NT2/D1 (cell line): ENCODE data around the gene MTERF2.
"Not testable (repeated sequence)": the region's sequence is repeated elsewhere in the genome, so short reads cannot be mapped to it uniquely, and the experiment has no call there.

ENCODE experiments used
- DNase-seq: peaks from one replicate; pipeline ENCODE4 v3.0.0-alpha.2; 2011; ENCODE audit warnings: low read depth, low spot score
- H3K27me3 ChIP-seq: 2 replicates; pipeline ENCODE4 v1.6.0; 2011; ENCODE audit warnings: mild to moderate bottlenecking; ENCODE audit not compliant: insufficient read length, insufficient read depth
- H3K36me3 ChIP-seq: 2 replicates; pipeline ENCODE4 v1.6.1; 2011; ENCODE audit warnings: mild to moderate bottlenecking, low read length, mixed read lengths; ENCODE audit not compliant: insufficient read depth, insufficient read length
- H3K4me1 ChIP-seq: 2 replicates; pipeline ENCODE4 v1.5.1; 2011; ENCODE audit not compliant: insufficient read depth, insufficient read length
- H3K4me3 ChIP-seq: 2 replicates; pipeline ENCODE4 v1.5.1; 2011; ENCODE audit warnings: low read depth; ENCODE audit not compliant: insufficient read length
- H3K9ac ChIP-seq: 2 replicates; pipeline ENCODE4 v1.6.0; 2011; ENCODE audit warnings: low read depth; ENCODE audit not compliant: insufficient read length
- H3K9me3 ChIP-seq: 2 replicates; pipeline ENCODE4 v1.5.1; 2011; ENCODE audit warnings: mild to moderate bottlenecking, low read length; ENCODE audit not compliant: insufficient read depth
- SUZ12 ChIP-seq: IDR thresholded peaks from 2 replicates; pipeline ENCODE4 v1.6.1; 2011; ENCODE audit not compliant: insufficient read length, insufficient read depth; ENCODE audit errors: extremely low read depth
- YY1 ChIP-seq: IDR thresholded peaks from 2 replicates; pipeline ENCODE4 v1.6.1; 2011; ENCODE audit not compliant: insufficient read length, insufficient read depth
- ZNF274 ChIP-seq: IDR thresholded peaks from 2 replicates; pipeline ENCODE4 v1.6.1; 2011; ENCODE audit warnings: mild to moderate bottlenecking, low read depth, low read length

The MTERF2 gene

DNA sequence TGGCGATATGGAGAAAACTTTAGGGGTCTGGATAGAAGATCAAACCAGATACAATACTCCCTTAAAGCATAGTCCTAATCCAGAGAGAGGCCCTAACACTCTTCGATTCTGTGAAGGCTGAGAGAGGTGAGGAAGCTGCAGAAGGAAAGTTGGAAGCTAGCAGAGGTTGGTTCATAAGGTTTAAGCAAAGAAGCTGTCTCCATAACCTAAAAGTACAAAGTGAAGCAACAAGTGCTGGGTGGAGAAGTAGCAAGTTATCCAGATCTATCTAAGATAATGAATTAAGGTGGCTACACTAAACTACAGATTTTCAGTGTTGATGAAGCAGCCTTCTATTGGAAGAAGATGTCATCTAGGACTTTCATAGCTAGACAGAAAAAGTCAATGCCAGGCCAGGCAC lies 24.6 kb upstream of the MTERF2 start:
- Histone ChIP-seq H3K9ac (no peak overlapping the region), H3K27me3 (no peaks in the 10 kb centered on the region), H3K9me3 (no peaks in the 10 kb centered on the region), H3K4me1 (no peaks in the 10 kb centered on the region), H3K36me3 (no peaks in the 10 kb centered on the region), H3K4me3 (no peak overlapping the region)
- no peak for DNase-seq
- no peak for TF ChIP-seq ZNF274
- no peak for TF ChIP-seq SUZ12
- no peak for TF ChIP-seq YY1

- no peaks in the 10 kb centered on the region for H3K27me3 ChIP-seq
- H3K9ac ChIP-seq, result no peak overlapping the region
- TF ChIP-seq YY1, result no peak
- TF ChIP-seq ZNF274, result no peak
- TF ChIP-seq SUZ12, result no peak
- no peak for DNase-seq
- H3K4me3 ChIP-seq, result no peak overlapping the region
- no peaks in the 10 kb centered on the region for H3K4me1 ChIP-seq
- H3K9me3 ChIP-seq, result 0 out of 2 replicates have a peak, but pooled peaks cover 5% of the 10 kb centered on the region
- H3K36me3 ChIP-seq, result peaks cover 4% of the 10 kb centered on the region
These were observed 20.5 kb upstream of the MTERF2 start for GRCh38 chr12:107007411-107007810.

- H3K27me3 ChIP-seq, result not testable (repeated sequence)
These were observed 15.7 kb upstream of the MTERF2 start for GRCh38 chr12:107002665-107003064.

GRCh38 chr12:106999446-106999845 lies 12.5 kb upstream of the MTERF2 start:
- TF ChIP-seq YY1 (no peak), ZNF274 (no peak), SUZ12 (no peak)
- H3K4me3 ChIP-seq, result no peak overlapping the region
- 0 out of 2 replicates have a peak, but pooled peaks cover 5% of the 10 kb centered on the region for H3K9me3 ChIP-seq
- DNase-seq, result no peak
- peaks cover 41% of the 10 kb centered on the region for H3K36me3 ChIP-seq
- no peak overlapping the region for H3K9ac ChIP-seq
- no peaks in the 10 kb centered on the region for H3K27me3 ChIP-seq
- H3K4me1 ChIP-seq, result no peaks in the 10 kb centered on the region

More at GRCh38 chr12:107002665-107003064, 15.7 kb upstream of the MTERF2 start:
- H3K4me1 ChIP-seq, H3K4me3 ChIP-seq, DNase-seq, H3K9ac ChIP-seq, H3K9me3 ChIP-seq: not testable (repeated sequence)
- peaks cover 21% of the 10 kb centered on the region for H3K36me3 ChIP-seq

DNA sequence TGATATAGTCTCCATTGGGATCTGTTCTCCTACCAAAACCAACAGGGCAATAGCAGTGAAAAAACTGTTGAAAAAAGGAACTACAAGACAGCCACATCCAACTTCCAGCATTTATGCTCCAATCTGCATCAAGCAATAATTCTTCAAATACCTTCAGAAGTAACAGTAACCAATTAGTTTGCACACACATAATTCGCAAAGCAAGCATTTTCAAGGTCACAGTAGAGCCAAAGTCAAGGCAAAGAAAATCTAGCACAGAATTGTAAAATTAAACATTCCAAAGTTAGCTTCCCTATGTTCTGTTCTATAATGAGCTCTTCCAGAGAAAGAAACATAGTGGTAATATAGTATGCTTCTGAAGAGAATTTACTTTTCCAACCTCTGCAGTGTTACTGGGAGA lies 11.0 kb upstream of the MTERF2 start:
- Histone ChIP-seq H3K9ac (no peak overlapping the region), H3K36me3 (peaks cover 46% of the 10 kb centered on the region), H3K4me3 (no peak overlapping the region), H3K9me3 (no peaks in the 10 kb centered on the region), H3K27me3 (no peaks in the 10 kb centered on the region), H3K4me1 (no peaks in the 10 kb centered on the region)
- no peak for DNase-seq
- TF ChIP-seq ZNF274, result no peak
- TF ChIP-seq SUZ12, result no peak
- TF ChIP-seq YY1, result no peak

GRCh38 chr12:106996102-106996501 lies 9.2 kb upstream of the MTERF2 start:
- not testable (repeated sequence) for H3K4me1 ChIP-seq, H3K27me3 ChIP-seq, H3K9ac ChIP-seq, H3K4me3 ChIP-seq, H3K9me3 ChIP-seq, DNase-seq
- H3K36me3 ChIP-seq, result peaks cover 47% of the 10 kb centered on the region

- DNase-seq, result no peak
- H3K36me3 ChIP-seq, result peaks cover 48% of the 10 kb centered on the region
- no peaks in the 10 kb centered on the region for H3K27me3 ChIP-seq
- TF ChIP-seq SUZ12, result no peak
- TF ChIP-seq ZNF274, result no peak
- TF ChIP-seq YY1, result no peak
- no peak overlapping the region for H3K4me3 ChIP-seq
- no peaks in the 10 kb centered on the region for H3K9me3 ChIP-seq
- no peaks in the 10 kb centered on the region for H3K4me1 ChIP-seq
- no peak overlapping the region for H3K9ac ChIP-seq
These were observed 7.8 kb upstream of the MTERF2 start for GRCh38 chr12:106994579-106995220.

DNA sequence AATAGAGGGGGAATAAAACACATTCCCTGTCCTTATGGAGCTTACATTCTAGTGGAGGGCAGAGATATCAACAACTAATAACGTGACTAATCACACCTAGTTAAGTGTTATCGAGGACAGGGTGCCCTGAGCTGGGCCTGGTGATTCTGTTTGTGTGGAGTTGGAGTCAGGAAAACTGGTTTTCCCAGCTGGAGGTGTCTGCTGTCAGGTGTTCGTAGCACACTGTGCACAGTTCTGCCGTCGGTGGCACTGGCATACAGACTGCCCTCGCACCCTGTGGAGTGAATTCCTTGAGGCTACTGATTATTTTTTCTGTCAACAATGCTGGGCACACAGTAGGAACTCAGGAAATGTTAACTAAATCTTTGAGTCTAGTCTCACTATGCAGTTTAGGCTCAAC lies 900 bp upstream of the MTERF2 start:
- no peaks in the 10 kb centered on the region for H3K4me1 ChIP-seq
- TF ChIP-seq YY1, result no peak
- TF ChIP-seq ZNF274, result no peak
- no peak for TF ChIP-seq SUZ12
- H3K4me3 ChIP-seq, result no peak overlapping the region
- H3K27me3 ChIP-seq, result no peaks in the 10 kb centered on the region
- H3K36me3 ChIP-seq, result peaks cover 30% of the 10 kb centered on the region
- DNase-seq, result no peak
- no peak overlapping the region for H3K9ac ChIP-seq
- H3K9me3 ChIP-seq, result no peaks in the 10 kb centered on the region
